HG03342 (cell line): ENCODE results near the gene LARP7.
"Not testable (repeated sequence)": the region's sequence is repeated elsewhere in the genome, so short reads cannot be mapped to it uniquely, and the experiment has no call there.

Experiments used
- ATAC-seq: cut with Tn5 transposase; IDR thresholded peaks from one replicate; pipeline ENCODE4 v1.9.1; 2021; ENCODE audit warnings: mild to moderate bottlenecking, moderate library complexity; ENCODE audit not compliant: unreplicated experiment

Gene LARP7

DNA sequence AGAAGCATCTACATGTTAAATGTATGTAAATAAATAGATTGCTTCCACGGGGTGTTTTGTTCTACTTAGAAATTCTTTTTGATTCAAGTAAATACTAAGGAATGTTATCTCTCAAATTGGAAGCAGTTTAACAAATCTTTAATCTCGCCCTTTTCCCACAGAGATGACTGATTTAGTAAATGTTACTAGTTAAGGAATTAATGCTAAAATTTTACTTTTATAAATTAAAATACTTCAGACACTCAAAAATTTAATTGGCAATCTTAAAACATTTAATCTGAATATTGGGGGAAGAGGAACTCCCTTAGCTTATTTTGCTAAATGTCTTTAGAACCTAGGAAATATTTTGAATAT, 12.1 kb downstream of the LARP7 start:
- ATAC-seq = no peak

DNA sequence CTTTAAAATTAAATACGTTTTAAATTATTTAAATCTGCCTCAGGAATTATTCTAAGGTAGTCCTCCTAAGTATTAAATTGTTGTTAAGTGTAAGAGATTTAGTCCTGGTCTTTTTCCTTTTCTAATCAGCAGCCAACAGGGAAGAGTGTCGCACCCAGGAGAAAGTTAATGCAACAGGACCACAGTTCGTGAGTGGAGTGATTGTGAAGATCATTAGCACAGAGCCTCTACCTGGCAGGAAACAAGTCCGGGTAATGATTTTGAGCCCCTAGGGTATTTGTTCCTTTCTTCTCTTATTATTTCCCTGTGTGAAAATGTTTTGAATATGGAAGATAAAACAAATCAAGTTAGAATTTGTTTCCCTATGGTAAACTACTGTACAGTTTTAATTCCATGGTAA, 13.4 kb downstream of the LARP7 start:
- ATAC-seq = no peak

- no peak for ATAC-seq
Observed at GRCh38 chr4:112651641-112652040, 14.7 kb downstream of the LARP7 start.

DNA sequence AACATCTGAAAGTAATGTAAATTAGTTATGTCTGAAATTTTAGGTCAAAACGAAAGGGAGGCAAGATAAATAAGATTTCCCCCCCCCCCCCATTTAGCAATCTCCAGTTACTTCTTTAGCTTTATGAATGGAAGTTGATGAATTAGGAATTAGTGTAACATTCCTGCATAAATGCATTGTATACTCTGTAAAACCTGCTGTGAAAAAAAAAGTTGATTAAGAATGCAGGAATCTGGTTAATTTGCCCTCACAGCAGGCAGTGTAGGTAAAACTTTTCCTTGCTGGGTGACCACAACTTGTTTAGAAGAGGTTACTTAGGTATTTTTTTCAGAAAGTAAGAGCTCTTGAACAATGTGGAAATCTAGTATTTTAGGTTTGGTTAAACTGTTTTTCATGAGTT, 15.3 kb downstream of the LARP7 start:
- no peak for ATAC-seq

GRCh38 chr4:112655270-112655669, 18.3 kb downstream of the LARP7 start:
- no peak for ATAC-seq

DNA sequence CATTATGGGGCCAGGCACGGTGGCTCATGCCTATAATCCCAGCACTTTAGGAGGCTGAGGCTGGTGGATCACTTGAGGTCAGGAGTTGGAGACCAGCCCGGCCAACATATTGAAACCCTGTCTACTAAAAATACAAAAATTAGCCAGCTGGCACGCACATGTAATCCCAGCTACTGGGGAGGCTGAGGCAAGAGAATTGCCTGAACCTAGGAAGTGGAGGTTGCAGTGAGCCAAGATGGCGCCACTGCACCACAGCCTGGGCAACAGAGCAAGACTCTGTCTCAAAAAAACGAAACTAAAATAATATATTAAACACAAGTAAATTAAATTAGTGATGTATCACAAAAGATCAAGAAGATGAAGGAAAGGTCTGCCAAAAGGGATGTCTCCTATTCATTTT, 19.2 kb downstream of the LARP7 start:
- not testable (repeated sequence) for ATAC-seq

DNA sequence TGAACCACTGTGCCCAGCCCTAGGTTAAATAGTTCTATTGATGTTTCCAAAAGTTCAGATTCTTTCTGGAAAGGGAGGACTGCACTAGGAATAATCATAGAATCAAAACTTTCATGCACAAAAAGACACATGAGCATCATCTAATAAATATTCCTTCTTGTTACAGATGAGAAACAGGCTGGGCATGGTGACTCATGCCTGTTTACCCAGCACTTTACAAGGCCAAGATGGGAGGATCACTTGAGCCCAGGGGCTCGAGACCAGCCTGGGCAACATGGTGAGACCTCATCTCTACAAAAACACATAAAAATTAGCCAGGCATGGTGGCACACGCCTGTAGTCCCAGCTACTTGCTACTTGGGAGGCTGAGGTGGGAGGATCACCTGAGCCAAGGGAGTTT, 27.7 kb downstream of the LARP7 start:
- ATAC-seq = no peak

GRCh38 chr4:112668131-112668530, 31.2 kb downstream of the LARP7 start:
- no peak for ATAC-seq

DNA sequence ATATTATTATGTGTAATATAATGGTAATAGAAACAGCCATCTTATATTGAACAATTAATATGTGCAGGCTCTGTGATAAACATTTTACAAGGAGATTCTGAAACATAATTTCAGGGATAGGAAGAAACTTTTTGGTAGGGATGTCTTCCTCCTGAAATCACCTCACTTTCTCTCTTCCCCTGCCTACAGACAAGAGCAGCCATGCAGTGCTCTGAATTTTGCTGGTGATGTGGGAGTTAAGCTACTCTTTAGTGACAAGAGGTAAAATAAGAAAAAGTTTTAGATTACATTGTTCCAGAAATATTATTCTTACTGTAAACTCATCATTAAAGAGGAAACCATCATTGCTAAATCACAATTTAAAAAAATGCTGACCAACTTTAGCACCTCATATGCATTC, 36.1 kb downstream of the LARP7 start:
- no peak for ATAC-seq

GRCh38 chr4:112673686-112674085, 36.7 kb downstream of the LARP7 start:
- no peak for ATAC-seq

- ATAC-seq = no peak
Observed at GRCh38 chr4:112674376-112674775, 37.4 kb downstream of the LARP7 start.

DNA sequence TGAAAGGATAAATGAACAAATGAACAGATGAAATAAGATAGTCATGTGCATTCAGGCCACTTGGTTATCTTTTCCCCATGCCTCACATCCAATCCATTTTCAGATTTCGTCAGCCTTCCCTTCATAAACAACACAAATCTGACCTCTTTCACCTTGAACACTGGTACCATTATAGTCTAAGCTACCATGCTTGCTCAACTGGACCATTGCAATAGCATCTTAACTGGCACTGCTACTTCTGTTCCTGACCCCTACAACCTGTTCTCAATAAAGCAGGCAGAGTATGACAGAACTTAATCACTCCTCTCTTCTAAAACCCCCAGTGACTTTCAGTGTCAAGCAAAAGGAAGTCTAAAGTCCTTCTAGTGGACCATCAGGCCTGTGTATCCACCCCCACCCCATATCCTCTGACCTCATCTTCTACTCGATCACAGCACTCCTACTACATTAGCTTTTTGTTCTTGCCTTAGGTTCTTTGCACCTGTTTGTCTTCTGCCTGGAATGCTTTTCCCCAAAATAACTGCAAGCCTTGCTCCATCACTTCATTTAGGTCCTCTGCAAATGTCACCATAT, 40.7 kb downstream of the LARP7 start:
- no peak for ATAC-seq

DNA sequence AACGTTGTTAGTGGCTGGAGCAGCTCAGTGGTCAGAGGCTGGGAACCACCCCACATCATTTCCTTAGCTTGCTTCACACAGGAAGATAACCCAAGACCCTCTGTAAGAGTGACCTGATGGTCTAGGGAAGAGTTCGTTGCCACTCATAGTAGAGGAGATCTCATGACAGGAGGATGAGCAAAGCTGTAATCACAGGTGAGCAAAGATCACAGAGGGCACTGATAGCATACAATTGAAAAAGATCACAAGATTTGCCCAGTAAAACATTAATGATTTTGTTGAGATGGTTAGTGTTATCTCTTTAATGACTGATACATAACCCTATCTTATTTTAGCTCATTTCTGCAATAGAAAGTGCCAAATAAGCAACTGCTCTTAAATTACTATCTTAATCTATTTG, 44.1 kb downstream of the LARP7 start:
- ATAC-seq = no peak

GRCh38 chr4:112693507-112693906, 56.6 kb downstream of the LARP7 start:
- no peak for ATAC-seq

GRCh38 chr4:112700679-112701078, 63.7 kb downstream of the LARP7 start:
- no peak for ATAC-seq

- ATAC-seq = no peak
Observed at GRCh38 chr4:112702892-112703291, 65.9 kb downstream of the LARP7 start.

DNA sequence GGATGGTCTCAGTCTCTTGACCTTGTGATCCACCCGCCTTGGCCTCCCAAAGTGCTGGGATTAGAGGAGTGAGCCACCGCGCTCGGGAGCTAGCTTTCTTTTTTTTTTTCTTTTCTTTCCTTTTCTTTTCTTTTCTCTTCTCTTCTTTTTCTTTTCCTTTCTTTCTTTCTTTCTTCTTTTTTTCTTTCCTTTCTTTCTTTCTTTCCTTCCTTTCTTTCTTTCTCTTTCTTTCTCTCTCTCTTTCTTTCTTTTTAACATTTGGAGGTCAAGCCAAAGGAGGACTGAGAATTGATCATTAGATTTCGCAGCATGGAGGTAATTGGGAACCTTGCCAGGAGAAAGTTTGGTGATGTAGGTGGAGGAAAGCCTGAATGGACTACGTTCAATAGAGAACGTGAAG, 67.4 kb downstream of the LARP7 start:
- ATAC-seq = no peak

DNA sequence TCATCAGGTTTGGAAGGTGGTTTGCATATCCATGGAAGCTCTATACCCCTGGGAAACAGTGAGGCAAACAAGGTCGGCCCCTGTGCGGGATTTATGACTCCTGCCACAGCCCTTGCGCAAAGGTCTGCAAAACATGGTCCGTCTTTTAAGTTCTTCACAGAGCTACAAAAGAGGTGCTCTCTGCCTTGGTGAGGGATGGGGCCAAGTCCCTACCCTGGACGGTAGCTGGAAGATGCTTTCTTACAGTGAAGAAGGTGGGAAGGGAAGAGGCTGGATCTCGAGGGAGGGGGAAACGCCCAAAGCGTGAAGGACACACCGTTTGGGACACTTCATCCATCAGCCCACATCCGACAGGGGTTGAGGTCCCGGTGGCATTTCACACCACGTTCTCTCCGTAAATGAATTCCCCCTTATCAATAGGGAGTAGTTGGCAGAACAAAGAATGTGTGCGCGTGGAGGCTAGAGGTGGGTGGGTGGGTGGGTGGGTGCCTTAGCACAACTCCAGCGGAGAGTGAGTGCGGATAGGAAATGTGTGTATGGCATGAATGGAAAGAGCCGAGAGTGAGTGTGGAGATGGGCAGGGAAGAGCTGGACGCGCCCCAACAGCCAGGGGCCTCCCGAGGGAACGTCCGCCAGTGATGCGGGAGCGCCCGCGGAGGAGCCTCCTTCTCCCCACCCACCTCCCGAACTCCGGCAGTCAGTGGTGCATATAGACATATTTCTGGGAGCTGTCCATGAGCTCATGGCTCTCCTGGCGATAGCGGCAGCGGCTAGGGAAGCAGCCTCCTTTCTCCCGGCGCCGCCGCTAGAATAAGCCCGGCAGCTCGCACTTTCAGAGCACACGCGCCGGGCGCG, 68.3 kb downstream of the LARP7 start:
- peak; percentile 19 for ATAC-seq

- ATAC-seq = peak; percentile 40
Observed at GRCh38 chr4:112705891-112706839, 69.2 kb downstream of the LARP7 start.

GRCh38 chr4:112706840-112707207, 69.9 kb downstream of the LARP7 start:
- ATAC-seq = peak; percentile 6
